Stomach (tissue), 9 donors: ENCODE data around the gene PAQR5. TPM values are rescaled to one million over a fixed set of nuclear protein-coding genes. Genes with fewer than 3 reads are reported as not detected.

Source experiments
- DNase-seq, 2 donors: peaks; one replicate each; pipeline versions ENCODE4 v3.0.0 to v3.0.0-alpha.2; 2013 to 2019
- H3K27ac ChIP-seq, 5 donors: fragments of 200-600 bp in 4 of 5; sonication (generic) in 4 of 5; one replicate each; pipeline ENCODE4 v1.5.1; 2013 to 2019; ENCODE audit warnings: mild to moderate bottlenecking in 1 of 5, moderate library complexity in 1 of 5
- H3K27me3 ChIP-seq, 3 donors: fragments of 200-600 bp; sonication (generic); one replicate each; pipeline ENCODE4 v1.5.1; 2017 to 2019; ENCODE audit warnings: mixed run types in 1 of 3
- H3K36me3 ChIP-seq, 4 donors: fragments of 200-600 bp; sonication (generic); 1 replicate in 3 of 4; 2 replicates in 1 of 4; pipeline ENCODE4 v1.5.1; 2016 to 2019
- H3K4me1 ChIP-seq, 4 donors: fragments of 200-600 bp; sonication (generic); one replicate each; pipeline ENCODE4 v1.5.1; 2016 to 2019
- H3K4me3 ChIP-seq, 4 donors: fragments of 200-600 bp; sonication (generic) in 3 of 4; one replicate each; pipeline ENCODE4 v1.5.1; 2016 to 2019; ENCODE audit warnings: mild to moderate bottlenecking in 1 of 4
- H3K9me3 ChIP-seq, 4 donors: fragments of 200-600 bp; sonication (generic); one replicate each; pipeline ENCODE4 v1.5.1; 2016 to 2019
- EP300 ChIP-seq: sonication (generic); formaldehyde crosslinking; IDR thresholded peaks from one replicate; pipeline ENCODE4 v1.6.1; 2017; ENCODE audit warnings: antibody characterized with exemption
- POLR2A ChIP-seq, 4 donors: fragments of 450-650 bp; IDR thresholded peaks; one replicate each; pipeline ENCODE4 v1.6.1; 2016; ENCODE audit warnings: antibody characterized with exemption in 4 of 4, control low read depth in 2 of 4, mild to moderate bottlenecking in 1 of 4, moderate library complexity in 1 of 4
- POLR2AphosphoS5 ChIP-seq, 3 donors: sonication (generic); formaldehyde crosslinking; IDR thresholded peaks; one replicate each; pipeline ENCODE4 v1.6.1; 2016; ENCODE audit warnings: antibody characterized with exemption in 3 of 3
- WGBS, 5 donors: extraction: QIAGEN DNeasy Blood & Tissue Kit in 3 of 5; methylation state at CpG; one replicate each; pipeline versions ENCODE4 v1.1.5 to v1.1.7; 2013 to 2018; 5-methylcytosine and 5-hydroxymethylcytosine counted together
- intact Hi-C: fragments of 100-400 bp; cut with DNase I; formaldehyde crosslinking; loops from one replicate; pipeline ENCODE4 v1.15.1; 2023; ENCODE audit warnings: low total_unique reads
- polyA plus RNA-seq, 3 donors: library from polyadenylated mRNA; stranded (reverse); fragments of 200-250 nt; gene quantifications; one replicate each; pipeline ENCODE4 v1.2.3, GENCODE V29; 2013
- total RNA-seq, 5 donors: library from RNA; depleted of rRNA; stranded (reverse); fragments of >200 nt; gene quantifications; one replicate each; pipeline versions ENCODE4 v1.1.0 to v1.2.3, GENCODE V29; 2014 to 2016
- TF ChIP-seq, protein P1 (sequence below), 7 experiments: fragments of 450-650 bp in 4 of 7; fragments of 200-600 bp in 3 of 7; sonication (generic) in 3 of 7; IDR thresholded peaks; one replicate each; pipeline ENCODE4 v1.5.1; 2016 to 2019; ENCODE audit warnings: antibody characterized with exemption in 7 of 7, control low read depth in 2 of 7, mild to moderate bottlenecking in 1 of 7
- donor health status: healthy with polysubstance abuse.
- donor health status: Bipolar disorder and iron deficiency.
- donor health status: healthy.

The PAQR5 gene
- total and polyA plus RNA-seq, 8 donors, result 3.6 to 37.9 (median 7.5) TPM; not detected in 1

DNA sequence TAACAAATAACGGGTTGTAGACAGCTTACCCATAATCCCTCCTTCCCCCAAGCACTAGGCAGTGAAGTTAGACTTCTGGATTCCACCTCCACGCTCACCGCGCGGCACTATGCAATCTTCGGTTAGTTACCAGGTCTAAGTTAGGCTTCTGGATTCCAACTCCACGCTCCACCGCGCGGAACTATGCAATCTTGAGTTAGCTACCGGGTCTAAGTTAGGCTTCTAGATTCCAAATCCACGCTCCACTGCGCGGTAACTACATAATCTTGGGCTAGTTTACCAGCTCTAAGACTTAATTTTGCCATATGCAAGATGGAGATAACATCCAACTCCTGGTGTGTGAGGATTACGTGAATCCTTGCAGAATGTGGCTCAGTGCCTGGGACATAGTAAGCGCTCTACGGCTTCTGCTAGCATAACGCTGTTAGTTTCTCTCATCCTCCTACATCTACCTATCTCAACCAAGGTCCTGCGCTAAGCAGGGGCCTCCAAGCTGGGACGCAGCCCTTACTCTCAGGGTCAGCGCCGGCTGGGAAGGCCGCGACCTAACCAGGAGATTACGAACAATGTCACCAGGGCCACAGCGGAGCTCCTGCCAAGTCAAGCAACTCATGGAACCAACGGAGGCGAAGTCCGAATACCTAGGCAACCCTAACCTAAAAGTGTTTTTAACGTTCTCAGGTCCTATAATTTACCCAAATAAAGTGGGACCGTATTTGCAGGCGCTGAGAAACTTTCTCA, 153.4 kb downstream of the PAQR5 start:
- no peak for DNase-seq
- Histone ChIP-seq H3K4me3 (peak overlapping the region; percentile 77 to 93 (median 82)), H3K4me1 (peaks cover 22 to 50% (median 36%) of the 10 kb centered on the region in 4 donors), H3K9me3 (no peaks in the 10 kb centered on the region), H3K36me3 (peaks cover 9 to 29% (median 26%) of the 10 kb centered on the region in 4 donors), H3K27ac (peak overlapping the region; percentile 95 to 96 (median 95)), H3K27me3 (no peaks in the 10 kb centered on the region)
- TF ChIP-seq POLR2A (IDR thresholded peaks at IDR 0.05) (no peak), POLR2AphosphoS5 (IDR thresholded peaks at IDR 0.05) (no peak), EP300 (no peak)
- TF ChIP-seq, protein P1, sequence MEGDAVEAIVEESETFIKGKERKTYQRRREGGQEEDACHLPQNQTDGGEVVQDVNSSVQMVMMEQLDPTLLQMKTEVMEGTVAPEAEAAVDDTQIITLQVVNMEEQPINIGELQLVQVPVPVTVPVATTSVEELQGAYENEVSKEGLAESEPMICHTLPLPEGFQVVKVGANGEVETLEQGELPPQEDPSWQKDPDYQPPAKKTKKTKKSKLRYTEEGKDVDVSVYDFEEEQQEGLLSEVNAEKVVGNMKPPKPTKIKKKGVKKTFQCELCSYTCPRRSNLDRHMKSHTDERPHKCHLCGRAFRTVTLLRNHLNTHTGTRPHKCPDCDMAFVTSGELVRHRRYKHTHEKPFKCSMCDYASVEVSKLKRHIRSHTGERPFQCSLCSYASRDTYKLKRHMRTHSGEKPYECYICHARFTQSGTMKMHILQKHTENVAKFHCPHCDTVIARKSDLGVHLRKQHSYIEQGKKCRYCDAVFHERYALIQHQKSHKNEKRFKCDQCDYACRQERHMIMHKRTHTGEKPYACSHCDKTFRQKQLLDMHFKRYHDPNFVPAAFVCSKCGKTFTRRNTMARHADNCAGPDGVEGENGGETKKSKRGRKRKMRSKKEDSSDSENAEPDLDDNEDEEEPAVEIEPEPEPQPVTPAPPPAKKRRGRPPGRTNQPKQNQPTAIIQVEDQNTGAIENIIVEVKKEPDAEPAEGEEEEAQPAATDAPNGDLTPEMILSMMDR (IDR thresholded peaks at IDR 0.05), result no peak
- whole genome bisulfite sequencing, 5 donors, result 14 to 27% (median 16%) methylated on average over 32 of the region's 32 CpGs
- intact Hi-C loops, result no loop called here

DNA sequence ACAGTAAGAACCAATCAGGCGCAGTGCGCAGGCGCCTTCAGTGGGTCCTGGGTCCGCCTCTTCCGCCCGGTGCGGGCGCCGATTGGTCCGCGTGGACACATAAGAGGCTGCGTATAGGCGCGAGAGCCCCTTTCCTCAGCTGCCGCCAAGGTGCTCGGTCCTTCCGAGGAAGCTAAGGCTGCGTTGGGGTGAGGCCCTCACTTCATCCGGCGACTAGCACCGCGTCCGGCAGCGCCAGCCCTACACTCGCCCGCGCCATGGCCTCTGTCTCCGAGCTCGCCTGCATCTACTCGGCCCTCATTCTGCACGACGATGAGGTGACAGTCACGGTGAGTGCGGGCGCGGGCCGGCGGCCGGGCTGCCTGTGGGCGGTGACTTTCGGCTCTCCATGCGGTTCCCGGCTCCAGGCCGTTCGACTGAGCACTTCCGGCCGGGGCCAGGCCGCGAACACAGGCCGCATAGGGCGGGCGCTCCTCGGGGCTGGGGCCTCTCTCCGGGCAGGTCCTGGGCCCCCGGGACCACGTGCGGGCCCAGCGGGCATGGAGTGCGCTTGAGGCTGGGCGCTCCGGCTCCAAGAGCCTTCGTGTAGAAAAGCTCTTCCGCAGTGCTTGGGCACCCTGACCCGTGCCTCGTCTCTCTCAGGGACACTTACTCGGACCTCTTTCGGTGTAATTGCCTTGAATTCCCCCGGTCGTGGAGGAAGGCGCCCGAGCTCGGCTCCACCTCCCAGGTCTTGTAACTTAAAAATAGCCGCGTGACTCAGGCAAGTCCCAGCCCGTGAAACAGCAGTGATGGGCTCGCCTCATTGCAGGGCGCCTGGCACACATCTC, 154.2 kb downstream of the PAQR5 start, which contains the start of gene RPLP1:
Gene RPLP1 (plus strand): TSS at position 127 of the 830 bp plus-strand sequence. CDS start 131 bp downstream, at position 258.
- 0 to 1% (median 0%) methylated on average over 58 to 77 of the region's 77 CpGs for WGBS, 5 donors
- DNase-seq, result peak; percentile 98
- peak; percentile 74 to 99 (median 98) for TF ChIP-seq POLR2AphosphoS5 (IDR thresholded peaks at IDR 0.05)
- TF ChIP-seq POLR2A (IDR thresholded peaks at IDR 0.05), result peak in 2 of 4 donors; percentile 22 to 72
- TF ChIP-seq, protein P1 (IDR thresholded peaks at IDR 0.05), result no peak
- H3K27ac ChIP-seq, result peak within 1 kb of the TSS; percentile 95 to 96 (median 95)
- peaks cover 9 to 35% (median 34%) of the 10 kb centered on the region in 4 donors for H3K36me3 ChIP-seq
- H3K27me3 ChIP-seq, result no peaks in the 10 kb centered on the region
- peak within 1 kb of the TSS; percentile 77 to 93 (median 82) for H3K4me3 ChIP-seq
- no peaks in the 10 kb centered on the region for H3K9me3 ChIP-seq
- peaks cover 22 to 50% (median 37%) of the 10 kb centered on the region in 4 donors for H3K4me1 ChIP-seq
- intact Hi-C loops, result no loop called here

DNA sequence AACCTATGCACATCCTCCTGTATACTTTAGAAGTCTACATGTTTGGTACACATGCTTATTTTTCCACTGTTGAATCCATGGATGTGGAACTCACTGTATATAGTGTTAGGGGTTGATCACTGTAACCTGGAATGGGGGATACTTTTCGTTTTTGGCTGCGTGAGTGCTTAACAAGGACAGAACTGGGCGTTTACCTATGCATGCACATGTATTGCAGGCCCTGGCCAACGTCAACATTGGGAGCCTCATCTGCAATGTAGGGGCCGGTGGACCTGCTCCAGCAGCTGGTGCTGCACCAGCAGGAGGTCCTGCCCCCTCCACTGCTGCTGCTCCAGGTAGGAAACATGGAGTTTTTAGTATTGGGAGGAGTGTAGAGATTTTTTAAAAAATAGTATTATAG, 156.2 kb downstream of the PAQR5 start:
- intact Hi-C loops, result no loop called here
- WGBS, 5 donors, result 16 to 51% (median 21%) methylated on average over 5 of the region's 5 CpGs
- peak overlapping the region in 3 of 5 donors; percentile 15 to 95 (median 95) for H3K27ac ChIP-seq

More for the DNA sequence above, 156.2 kb downstream of the PAQR5 start:
- TF ChIP-seq, protein P1 (IDR thresholded peaks at IDR 0.05), result no peak
- TF ChIP-seq POLR2AphosphoS5 (IDR thresholded peaks at IDR 0.05), result no peak
- TF ChIP-seq POLR2A (IDR thresholded peaks at IDR 0.05), result no peak
- TF ChIP-seq EP300, result no peak
- Histone ChIP-seq H3K36me3 (peaks cover 9 to 37% (median 35%) of the 10 kb centered on the region in 4 donors), H3K27me3 (no peaks in the 10 kb centered on the region), H3K4me1 (peaks cover 22 to 66% (median 41%) of the 10 kb centered on the region in 4 donors), H3K4me3 (peak overlapping the region; percentile 77 to 93 (median 82)), H3K9me3 (no peaks in the 10 kb centered on the region)
- no peak for DNase-seq
